RKO (cell line): Measurements from ENCODE around the gene SDK2.

Experiments
- DNase-seq: peaks from one replicate; pipeline ENCODE4 v3.0.0-alpha.2; 2016; ENCODE audit warnings: low spot score

The SDK2 gene

GRCh38 chr17:73650617-73651200 is 6.5 kb upstream of the SDK2 start:
- no peak for DNase-seq

- DNase-seq: peak; percentile 3
These were observed 5.9 kb upstream of the SDK2 start for GRCh38 chr17:73650140-73650539.

GRCh38 chr17:73648974-73649373 is 4.7 kb upstream of the SDK2 start:
- no peak for DNase-seq

- DNase-seq: no peak
These were observed 4.2 kb upstream of the SDK2 start for GRCh38 chr17:73648543-73648820.

- no peak for DNase-seq
These were observed 3.7 kb upstream of the SDK2 start for GRCh38 chr17:73647772-73648542.

- DNase-seq: no peak
These were observed 3.1 kb upstream of the SDK2 start for GRCh38 chr17:73647301-73647695.

- DNase-seq: no peak
These were observed 2.4 kb upstream of the SDK2 start for GRCh38 chr17:73646409-73647300.

GRCh38 chr17:73645050-73645871 is 1.0 kb upstream of the SDK2 start:
- no peak for DNase-seq

GRCh38 chr17:73643852-73644144 is 447 bp downstream of the SDK2 start:
- DNase-seq: no peak

- no peak for DNase-seq
These were observed 1.0 kb downstream of the SDK2 start for GRCh38 chr17:73643001-73643851.

- DNase-seq: no peak
These were observed 1.6 kb downstream of the SDK2 start for GRCh38 chr17:73642659-73643000.

- no peak for DNase-seq
These were observed 2.2 kb downstream of the SDK2 start for GRCh38 chr17:73641826-73642600.

GRCh38 chr17:73640691-73641090 is 3.6 kb downstream of the SDK2 start:
- no peak for DNase-seq

GRCh38 chr17:73639932-73640331 is 4.3 kb downstream of the SDK2 start:
- DNase-seq: no peak

GRCh38 chr17:73639322-73639721 is 4.9 kb downstream of the SDK2 start:
- no peak for DNase-seq

- no peak for DNase-seq
These were observed 5.7 kb downstream of the SDK2 start for GRCh38 chr17:73638556-73638955.

GRCh38 chr17:73637866-73638265 is 6.4 kb downstream of the SDK2 start:
- DNase-seq: no peak

- DNase-seq: no peak
These were observed 9.0 kb downstream of the SDK2 start for GRCh38 chr17:73635101-73635817.

- no peak for DNase-seq
These were observed 9.6 kb downstream of the SDK2 start for GRCh38 chr17:73634629-73635028.

GRCh38 chr17:73633736-73634135 is 10.5 kb downstream of the SDK2 start:
- no peak for DNase-seq
